Neural crest cell (in vitro differentiated cells): ENCODE measurements around the gene APP. TPM values are rescaled to one million over a fixed set of nuclear protein-coding genes. Genes with fewer than 3 reads are reported as not detected.

Experiments
- DNase-seq: peaks from one replicate; pipeline ENCODE4 v3.0.0; 2021; ENCODE audit warnings: low read depth, mixed read lengths, low spot score
- H3K27ac Mint-ChIP-seq: one replicate; pipeline ENCODE4 v1.8.0; 2021; ENCODE audit warnings: mild to moderate bottlenecking, mixed read lengths; ENCODE audit not compliant: unreplicated experiment
- H3K27me3 Mint-ChIP-seq: 2 replicates; pipeline ENCODE4 v1.8.0; 2021; ENCODE audit warnings: low read depth, mild to moderate bottlenecking, mixed read lengths
- H3K36me3 Mint-ChIP-seq: 2 replicates; pipeline ENCODE4 v1.8.0; 2021; ENCODE audit warnings: low read depth, mild to moderate bottlenecking, mixed read lengths
- H3K4me1 Mint-ChIP-seq: 2 replicates; pipeline ENCODE4 v1.8.0; 2021; ENCODE audit warnings: mixed read lengths
- H3K4me3 Mint-ChIP-seq: one replicate; pipeline ENCODE4 v1.8.0; 2021; ENCODE audit warnings: mild to moderate bottlenecking, mixed read lengths
- H3K9me3 Mint-ChIP-seq: 2 replicates; pipeline ENCODE4 v1.8.0; 2021; ENCODE audit warnings: mixed read lengths
- total RNA-seq: library from RNA; stranded (reverse); gene quantifications from 2 replicates; pipeline ENCODE4 v1.2.1, GENCODE V29; 2021
- TF ChIP-seq, protein P1 (sequence below): fragments of 200-600 bp; sonication (generic); conservative IDR thresholded peaks from 2 replicates; pipeline ENCODE4 v1.5.0; 2021; ENCODE audit warnings: antibody characterized with exemption, mild to moderate bottlenecking

Gene APP
- total RNA-seq, 1 donor from 2014 or later, result 254 TPM

DNA sequence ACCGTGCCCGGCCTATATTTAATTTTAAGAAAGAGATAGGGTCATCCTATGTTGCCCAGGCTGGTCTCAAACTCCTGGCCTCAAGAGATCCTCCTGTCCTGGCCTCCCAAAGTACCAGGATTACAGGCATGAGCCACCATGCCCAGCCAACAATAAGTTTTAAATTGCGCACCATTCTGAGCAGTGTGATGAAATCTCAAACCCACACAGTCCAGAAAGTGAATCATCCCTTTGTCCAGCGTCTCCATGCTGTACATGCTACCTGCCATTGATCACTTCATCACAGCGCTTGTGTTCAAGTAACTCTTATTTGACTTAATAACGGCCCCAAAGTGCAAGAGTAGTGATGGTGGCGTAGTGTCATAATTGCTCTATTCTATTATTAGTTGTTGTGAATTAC lies 75.4 kb downstream of the APP start:
- DNase-seq, result no peak
- Mint-ChIP-seq H3K9me3 (no peaks in the 10 kb centered on the region), H3K27me3 (no peaks in the 10 kb centered on the region), H3K4me1 (peaks cover 28% of the 10 kb centered on the region), H3K36me3 (peaks cover 7% of the 10 kb centered on the region), H3K4me3 (no peak overlapping the region), H3K27ac (no peak overlapping the region)
- TF ChIP-seq, protein P1, sequence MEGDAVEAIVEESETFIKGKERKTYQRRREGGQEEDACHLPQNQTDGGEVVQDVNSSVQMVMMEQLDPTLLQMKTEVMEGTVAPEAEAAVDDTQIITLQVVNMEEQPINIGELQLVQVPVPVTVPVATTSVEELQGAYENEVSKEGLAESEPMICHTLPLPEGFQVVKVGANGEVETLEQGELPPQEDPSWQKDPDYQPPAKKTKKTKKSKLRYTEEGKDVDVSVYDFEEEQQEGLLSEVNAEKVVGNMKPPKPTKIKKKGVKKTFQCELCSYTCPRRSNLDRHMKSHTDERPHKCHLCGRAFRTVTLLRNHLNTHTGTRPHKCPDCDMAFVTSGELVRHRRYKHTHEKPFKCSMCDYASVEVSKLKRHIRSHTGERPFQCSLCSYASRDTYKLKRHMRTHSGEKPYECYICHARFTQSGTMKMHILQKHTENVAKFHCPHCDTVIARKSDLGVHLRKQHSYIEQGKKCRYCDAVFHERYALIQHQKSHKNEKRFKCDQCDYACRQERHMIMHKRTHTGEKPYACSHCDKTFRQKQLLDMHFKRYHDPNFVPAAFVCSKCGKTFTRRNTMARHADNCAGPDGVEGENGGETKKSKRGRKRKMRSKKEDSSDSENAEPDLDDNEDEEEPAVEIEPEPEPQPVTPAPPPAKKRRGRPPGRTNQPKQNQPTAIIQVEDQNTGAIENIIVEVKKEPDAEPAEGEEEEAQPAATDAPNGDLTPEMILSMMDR, result no peak

DNA sequence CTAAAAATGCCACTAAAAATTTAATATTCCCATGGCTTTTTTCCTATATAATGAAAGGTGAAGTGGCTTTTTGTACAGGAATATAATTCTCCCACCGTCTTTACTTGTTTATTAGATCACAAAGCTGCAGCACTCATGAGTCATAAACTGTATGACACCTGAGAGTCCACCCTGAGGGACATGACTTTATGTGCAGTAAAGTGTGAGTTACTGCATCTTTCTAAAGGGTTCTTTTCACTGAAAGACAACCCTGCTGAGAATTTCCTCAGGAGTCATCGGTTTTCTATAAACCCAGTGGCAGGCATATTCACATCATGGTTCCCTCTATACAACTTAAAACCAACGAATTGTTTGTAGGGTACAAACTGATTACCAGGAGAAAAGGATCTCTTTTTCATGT lies 77.4 kb downstream of the APP start:
- Mint-ChIP-seq H3K27me3 (no peaks in the 10 kb centered on the region), H3K36me3 (peaks cover 12% of the 10 kb centered on the region), H3K4me1 (peaks cover 13% of the 10 kb centered on the region), H3K4me3 (no peak overlapping the region), H3K9me3 (no peaks in the 10 kb centered on the region), H3K27ac (no peak overlapping the region)
- TF ChIP-seq, protein P1, result no peak
- DNase-seq, result no peak

- Mint-ChIP-seq H3K4me3 (no peak overlapping the region), H3K36me3 (peaks cover 20% of the 10 kb centered on the region), H3K27me3 (no peaks in the 10 kb centered on the region), H3K27ac (no peak overlapping the region), H3K4me1 (peaks cover 13% of the 10 kb centered on the region), H3K9me3 (no peaks in the 10 kb centered on the region)
- TF ChIP-seq, protein P1, result peak; percentile 30
- DNase-seq, result no peak
Measured at GRCh38 chr21:26091480-26092018, 79.0 kb downstream of the APP start.

DNA sequence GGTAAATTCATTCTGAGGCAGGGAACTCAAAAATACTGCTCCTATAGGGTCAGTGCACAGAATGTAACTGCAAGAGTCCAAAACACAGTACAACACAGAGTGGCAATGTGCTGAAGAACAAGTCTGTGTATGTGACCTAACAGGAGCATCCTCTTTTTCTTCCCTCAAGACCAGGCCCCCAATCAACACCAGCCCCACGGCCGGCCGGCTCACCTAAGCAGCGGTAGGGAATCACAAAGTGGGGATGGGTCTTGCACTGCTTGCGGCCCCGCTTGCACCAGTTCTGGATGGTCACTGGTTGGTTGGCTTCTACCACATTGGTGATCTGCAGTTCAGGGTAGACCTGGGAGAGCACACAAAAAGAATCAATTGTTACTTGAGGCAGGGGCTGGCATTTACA lies 80.8 kb downstream of the APP start:
- H3K27me3 Mint-ChIP-seq, result no peaks in the 10 kb centered on the region
- H3K4me3 Mint-ChIP-seq, result no peak overlapping the region
- DNase-seq, result no peak
- TF ChIP-seq, protein P1, result no peak
- peaks cover 13% of the 10 kb centered on the region for H3K4me1 Mint-ChIP-seq
- no peak overlapping the region for H3K27ac Mint-ChIP-seq
- peaks cover 28% of the 10 kb centered on the region for H3K36me3 Mint-ChIP-seq
- H3K9me3 Mint-ChIP-seq, result peaks cover 3% of the 10 kb centered on the region

- TF ChIP-seq, protein P1, result no peak
- H3K27ac Mint-ChIP-seq, result no peak overlapping the region
- H3K4me1 Mint-ChIP-seq, result peaks cover 10% of the 10 kb centered on the region
- peaks cover 5% of the 10 kb centered on the region for H3K9me3 Mint-ChIP-seq
- H3K36me3 Mint-ChIP-seq, result peaks cover 38% of the 10 kb centered on the region
- no peaks in the 10 kb centered on the region for H3K27me3 Mint-ChIP-seq
- no peak for DNase-seq
- H3K4me3 Mint-ChIP-seq, result no peak overlapping the region
Measured at GRCh38 chr21:26087223-26087918, 83.2 kb downstream of the APP start.
